ENCODE measurements around the gene EIF2B2. TPM values are rescaled to one million over a fixed set of nuclear protein-coding genes. Genes with fewer than 3 reads are reported as not detected.
A peak's percentile ranks its signal among the peaks of the same experiment; 100 is the strongest.

The EIF2B2 gene
- total and polyA plus RNA-seq, 12 donors = 20.6 to 90.9 (median 51.6) TPM

GRCh38 chr14:74954947-74955228 lies 47.8 kb upstream of the EIF2B2 start:
- Histone ChIP-seq H3K9me3 (replicated peaks in 1 of 3) (no peaks in the 10 kb centered on the region), H3K27ac (peak overlapping the region in 1 of 5 donors; percentile 7), H3K36me3 (replicated peaks in 1 of 2) (no peaks in the 10 kb centered on the region), H3K4me1 (replicated peaks in 1 of 2) (peaks cover 0 to 18% of the 10 kb centered on the region in 2 donors), H3K27me3 (no peaks in the 10 kb centered on the region), H3K4me3 (peak overlapping the region in 1 of 4 donors; percentile 57)
- 3 to 10% (median 5%) methylated on average over 2 to 3 of the region's 3 CpGs; no CpG with 5 or more reads in 1 of the 4 donors for WGBS, 4 donors
- no peak for DNase-seq
- TF ChIP-seq, protein P1, sequence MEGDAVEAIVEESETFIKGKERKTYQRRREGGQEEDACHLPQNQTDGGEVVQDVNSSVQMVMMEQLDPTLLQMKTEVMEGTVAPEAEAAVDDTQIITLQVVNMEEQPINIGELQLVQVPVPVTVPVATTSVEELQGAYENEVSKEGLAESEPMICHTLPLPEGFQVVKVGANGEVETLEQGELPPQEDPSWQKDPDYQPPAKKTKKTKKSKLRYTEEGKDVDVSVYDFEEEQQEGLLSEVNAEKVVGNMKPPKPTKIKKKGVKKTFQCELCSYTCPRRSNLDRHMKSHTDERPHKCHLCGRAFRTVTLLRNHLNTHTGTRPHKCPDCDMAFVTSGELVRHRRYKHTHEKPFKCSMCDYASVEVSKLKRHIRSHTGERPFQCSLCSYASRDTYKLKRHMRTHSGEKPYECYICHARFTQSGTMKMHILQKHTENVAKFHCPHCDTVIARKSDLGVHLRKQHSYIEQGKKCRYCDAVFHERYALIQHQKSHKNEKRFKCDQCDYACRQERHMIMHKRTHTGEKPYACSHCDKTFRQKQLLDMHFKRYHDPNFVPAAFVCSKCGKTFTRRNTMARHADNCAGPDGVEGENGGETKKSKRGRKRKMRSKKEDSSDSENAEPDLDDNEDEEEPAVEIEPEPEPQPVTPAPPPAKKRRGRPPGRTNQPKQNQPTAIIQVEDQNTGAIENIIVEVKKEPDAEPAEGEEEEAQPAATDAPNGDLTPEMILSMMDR (IDR thresholded peaks at IDR 0.05) = no peak
- no peak for TF ChIP-seq POLR2A (IDR thresholded peaks at IDR 0.05)
- intact Hi-C loops (cut with DNase I) = no loop called here

DNA sequence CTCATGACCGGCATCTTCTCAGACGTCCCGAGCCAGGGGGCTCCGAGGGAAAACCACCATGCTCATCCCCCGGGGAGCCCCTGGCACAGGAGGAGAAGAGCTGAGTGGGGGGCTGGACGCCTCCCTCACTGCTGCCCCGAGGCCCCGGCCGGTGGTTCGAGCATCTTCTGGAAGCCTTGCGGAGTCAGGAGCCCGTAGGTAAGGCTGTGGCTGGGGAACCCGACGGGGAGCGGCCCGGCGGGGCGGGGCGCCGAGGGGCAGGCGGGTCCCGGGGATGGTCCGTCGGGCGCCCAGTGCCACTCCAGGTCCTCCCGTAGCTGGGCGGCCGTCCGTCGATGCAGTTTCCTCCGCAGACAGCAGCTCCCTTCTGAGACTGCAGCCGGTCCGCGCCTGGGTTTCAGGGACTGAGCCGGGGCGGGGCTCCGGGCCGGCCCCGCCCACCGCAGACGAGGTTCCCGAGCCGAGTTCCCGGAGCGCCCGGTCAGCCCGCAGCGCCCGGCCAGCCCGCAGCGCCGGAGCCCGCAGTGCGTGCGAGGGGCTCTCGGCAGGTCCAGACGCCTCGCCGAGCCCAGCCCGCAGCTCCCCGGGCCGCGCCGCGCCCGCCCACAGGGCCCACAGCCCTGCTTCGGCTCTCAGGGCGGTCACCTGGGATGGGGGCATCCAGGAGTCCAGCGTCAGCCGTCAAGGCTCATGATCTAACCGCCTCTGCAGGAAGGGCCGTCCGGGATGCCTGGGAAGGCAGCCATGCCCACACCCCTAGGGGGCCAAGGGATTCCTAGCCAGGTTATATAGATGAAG lies 47.3 kb upstream of the EIF2B2 start, which contains the start of gene PGF:
TSS of gene PGF (minus strand) at position 369 of the 798 bp plus-strand sequence. CDS start at position 14, 355 bp downstream.
- H3K4me1 ChIP-seq (replicated peaks in 1 of 2) = peaks cover 0 to 18% of the 10 kb centered on the region in 2 donors
- intact Hi-C loops (cut with DNase I) = no loop called here
- H3K27me3 ChIP-seq = no peaks in the 10 kb centered on the region
- 4 to 22% (median 4%) methylated on average over 9 to 73 of the region's 73 CpGs; no CpG with 5 or more reads in 1 of the 4 donors for WGBS, 4 donors
- peak within 1 kb of the TSS in 1 of 5 donors; percentile 7 for H3K27ac ChIP-seq
- TF ChIP-seq, protein P1 (IDR thresholded peaks at IDR 0.05) = no peak
- TF ChIP-seq POLR2A (IDR thresholded peaks at IDR 0.05) = peak; percentile 32 to 79
- H3K4me3 ChIP-seq = peak within 1 kb of the TSS in 2 of 4 donors; percentile 17 to 57
- no peaks in the 10 kb centered on the region for H3K9me3 ChIP-seq (replicated peaks in 1 of 3)
- no peaks in the 10 kb centered on the region for H3K36me3 ChIP-seq (replicated peaks in 1 of 2)
- DNase-seq = peak; percentile 52 to 83 (median 73)

- WGBS, 4 donors = 84 to 88% (median 84%) methylated on average over 5 to 9 of the region's 9 CpGs; no CpG with 5 or more reads in 1 of the 4 donors
- no peak for DNase-seq
- Histone ChIP-seq H3K9me3 (replicated peaks in 1 of 3) (no peaks in the 10 kb centered on the region), H3K4me1 (replicated peaks in 1 of 2) (peaks cover 0 to 20% of the 10 kb centered on the region in 2 donors), H3K36me3 (replicated peaks in 1 of 2) (no peaks in the 10 kb centered on the region), H3K27ac (peak overlapping the region in 1 of 5 donors; percentile 6), H3K4me3 (peak overlapping the region in 1 of 4 donors; percentile 57), H3K27me3 (no peaks in the 10 kb centered on the region)
- intact Hi-C loops (cut with DNase I) = no loop called here
- TF ChIP-seq POLR2A (IDR thresholded peaks at IDR 0.05) = no peak
- TF ChIP-seq, protein P1 (IDR thresholded peaks at IDR 0.05) = no peak
These were observed 46.8 kb upstream of the EIF2B2 start for GRCh38 chr14:74956027-74956279.

DNA sequence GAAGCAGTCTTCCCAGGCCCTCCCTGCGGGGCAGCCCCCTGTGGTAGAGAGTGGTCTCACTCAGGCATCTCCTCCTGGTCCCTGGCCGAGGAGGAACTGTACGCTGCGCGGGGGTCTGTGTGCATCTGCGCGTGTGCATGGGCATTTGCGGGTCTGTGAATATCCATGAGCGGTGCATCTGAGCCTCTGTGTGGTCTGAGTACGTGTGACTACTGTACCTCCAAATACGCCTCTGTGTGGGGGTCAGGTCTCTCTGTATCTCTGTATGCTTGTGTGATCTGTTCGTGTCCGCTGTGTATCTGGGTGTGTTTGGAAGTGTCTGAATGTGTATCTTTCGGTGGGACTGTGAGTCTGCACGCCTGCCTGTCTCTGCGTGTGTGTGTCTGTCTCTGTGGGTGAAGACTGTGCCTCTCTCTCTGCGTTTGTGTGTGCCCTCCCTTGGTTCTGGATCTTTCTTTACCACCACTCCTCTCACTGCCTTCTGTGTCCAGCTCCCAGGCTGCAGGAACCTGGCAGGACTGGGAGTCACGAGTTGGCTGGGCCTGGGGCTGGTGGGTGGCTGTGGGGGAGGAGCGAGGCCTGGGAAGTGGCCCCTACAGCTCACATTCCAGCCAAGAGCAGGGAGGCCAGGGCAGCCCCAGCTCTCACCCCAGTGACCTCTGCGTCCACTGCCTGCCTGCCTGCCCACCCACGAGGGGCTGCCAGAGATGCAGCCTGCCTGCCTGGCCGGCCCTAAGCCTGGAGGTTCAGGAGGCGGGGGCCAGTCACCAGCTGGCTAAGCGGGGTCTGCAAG lies 46.2 kb upstream of the EIF2B2 start:
- H3K27ac ChIP-seq = no peak overlapping the region
- H3K27me3 ChIP-seq = no peaks in the 10 kb centered on the region
- intact Hi-C loops (cut with DNase I) = no loop called here
- no peaks in the 10 kb centered on the region for H3K9me3 ChIP-seq (replicated peaks in 1 of 3)
- 88 to 95% (median 90%) methylated on average over 9 to 24 of the region's 24 CpGs for WGBS, 4 donors
- no peak for DNase-seq
- no peak overlapping the region for H3K4me3 ChIP-seq
- H3K36me3 ChIP-seq (replicated peaks in 1 of 2) = no peaks in the 10 kb centered on the region
- H3K4me1 ChIP-seq (replicated peaks in 1 of 2) = peaks cover 0 to 22% of the 10 kb centered on the region in 2 donors
- TF ChIP-seq, protein P1 (IDR thresholded peaks at IDR 0.05) = no peak
- TF ChIP-seq POLR2A (IDR thresholded peaks at IDR 0.05) = no peak

All from adrenal gland (tissue), 12 donors.